Endothelial cell of umbilical vein (primary cell): ENCODE data around the gene DDX42. TPM values are rescaled to one million over a fixed set of nuclear protein-coding genes. Genes with fewer than 3 reads are reported as not detected.

ENCODE experiments used
- BruUV-seq: library from RNA; stranded (reverse); fragments of 400-500 nt; replicated peaks from 2 replicates; lab custom pipeline; 2021; lab: Mats Ljungman, UMichigan
- CTCF ChIA-PET: fragments of 300-600, 350-600 bp; sonication (Branson Sonifier 250); formaldehyde crosslinking; loops from one replicate; lab custom pipeline; 2021; ENCODE audit warnings: antibody characterized with exemption, inconsistent platforms; lab: Charles Lee
- POLR2A ChIA-PET: fragments of 300-600, 350-600 bp; sonication (Branson Sonifier 250); formaldehyde crosslinking; loops from one replicate; lab custom pipeline; 2021; ENCODE audit warnings: antibody characterized with exemption, inconsistent platforms; lab: Charles Lee
- DNase-seq: peaks from one replicate; pipeline ENCODE4 v3.0.0-alpha.2; 2011; ENCODE audit warnings: low read depth, low spot score
- FAIRE-seq: peaks from 2 replicates; lab custom pipeline; 2011; peaks lifted over from hg19 to GRCh38; lab: Jason Lieb, UNC
- H2AFZ ChIP-seq: 2 replicates; pipeline ENCODE4 v1.6.0; 2012; ENCODE audit warnings: low read depth, low read length, control low read depth, inconsistent platforms
- H3K27ac ChIP-seq: 2 replicates; pipeline ENCODE4 v1.5.1; 2011; ENCODE audit warnings: low read depth, mild to moderate bottlenecking, control low read depth, low read length, moderate library complexity; ENCODE audit not compliant: insufficient read depth
- H3K27me3 ChIP-seq, 2 experiments: 2 replicates each; pipeline versions ENCODE4 v1.6.0 to v1.6.1; 2011; ENCODE audit warnings: low read length in 2 of 2, mixed read lengths in 1 of 2; ENCODE audit not compliant: control insufficient read depth in 2 of 2, insufficient read depth in 2 of 2
- H3K36me3 ChIP-seq, 2 experiments: 2 replicates in 1 of 2; 3 replicates in 1 of 2; pipeline ENCODE4 v1.5.1; 2011; ENCODE audit warnings: low read length in 2 of 2, mild to moderate bottlenecking in 1 of 2, moderate library complexity in 1 of 2; ENCODE audit not compliant: control insufficient read depth in 2 of 2, insufficient read depth in 2 of 2; ENCODE audit errors: extremely low read depth in 1 of 2
- H3K4me1 ChIP-seq: 3 replicates; pipeline ENCODE4 v1.5.1; 2011; ENCODE audit warnings: mild to moderate bottlenecking, low read length; ENCODE audit not compliant: control insufficient read depth, insufficient read depth; ENCODE audit errors: extremely low read depth
- H3K4me2 ChIP-seq: 2 replicates; pipeline ENCODE4 v1.6.1; 2011; ENCODE audit warnings: low read length, control low read depth, mixed read lengths; ENCODE audit not compliant: insufficient read depth
- H3K4me3 ChIP-seq, 3 experiments: fragments of 200-600 bp in 1 of 3; sonication (generic), shearing (Covaris generic) in 1 of 3; replicated peaks in 1 of 3; 2 replicates each; pipeline ENCODE4 v1.5.1; 2011 to 2016; ENCODE audit warnings: control low read depth in 3 of 3, low read length in 3 of 3, mild to moderate bottlenecking in 2 of 3, inconsistent platforms in 1 of 3, low read depth in 1 of 3, moderate library complexity in 1 of 3; ENCODE audit not compliant: insufficient read depth in 1 of 3
- H3K79me2 ChIP-seq: 2 replicates; pipeline ENCODE4 v1.6.0; 2012; ENCODE audit warnings: low read length, inconsistent platforms; ENCODE audit not compliant: control insufficient read depth, insufficient read depth
- H3K9ac ChIP-seq: replicated peaks from 2 replicates; pipeline ENCODE3; 2011; ENCODE audit warnings: low read length, control low read depth; ENCODE audit not compliant: insufficient read depth; ENCODE audit errors: extremely low read depth
- H3K9me1 ChIP-seq: replicated peaks from 3 replicates; pipeline ENCODE4 v1.6.0; 2011; ENCODE audit warnings: mild to moderate bottlenecking, low read length; ENCODE audit not compliant: control insufficient read depth, insufficient read depth; ENCODE audit errors: extremely low read depth
- H3K9me3 ChIP-seq: replicated peaks from 2 replicates; pipeline ENCODE4 v1.5.1; 2012; ENCODE audit warnings: low read length, inconsistent platforms; ENCODE audit not compliant: control insufficient read depth, insufficient read depth
- H4K20me1 ChIP-seq: replicated peaks from 2 replicates; pipeline ENCODE3; 2011; ENCODE audit warnings: mild to moderate bottlenecking, low read length; ENCODE audit not compliant: control insufficient read depth, insufficient read depth; ENCODE audit errors: extremely low read depth
- CTCF ChIP-seq, 2 donors: IDR thresholded peaks; 1 replicate in 1 of 2; 2 replicates in 1 of 2; pipeline ENCODE4 v1.5.1; 2011; ENCODE audit warnings: low read length in 2 of 2, mild to moderate bottlenecking in 2 of 2, moderate library complexity in 2 of 2, control low read depth in 1 of 2, inconsistent platforms in 1 of 2, low read depth in 1 of 2; ENCODE audit not compliant: insufficient read depth in 1 of 2; ENCODE audit errors: extremely low read depth in 1 of 2
- EZH2 ChIP-seq: IDR thresholded peaks from 2 replicates; pipeline ENCODE4 v1.6.1; 2012; ENCODE audit warnings: borderline replicate concordance, low read depth, mild to moderate bottlenecking, moderate library complexity, low read length, inconsistent platforms; ENCODE audit not compliant: severe bottlenecking
- FOS ChIP-seq: IDR thresholded peaks from 2 replicates; pipeline ENCODE4 v1.6.1; 2011; ENCODE audit warnings: mild to moderate bottlenecking, low read length, moderate library complexity, borderline replicate concordance; ENCODE audit not compliant: insufficient read depth
- GATA2 ChIP-seq: IDR thresholded peaks from 2 replicates; pipeline ENCODE4 v1.7.0; 2011; ENCODE audit warnings: low read depth, mild to moderate bottlenecking, moderate library complexity, mixed read lengths, low read length; ENCODE audit not compliant: insufficient read length, insufficient read depth
- JUN ChIP-seq: IDR thresholded peaks from 2 replicates; pipeline ENCODE4 v1.6.1; 2011; ENCODE audit warnings: borderline replicate concordance, low read depth; ENCODE audit not compliant: insufficient read length, insufficient read depth
- MAX ChIP-seq: IDR thresholded peaks from 2 replicates; pipeline ENCODE4 v1.6.1; 2011; ENCODE audit not compliant: insufficient read depth, insufficient read length
- MYC ChIP-seq: IDR thresholded peaks from one replicate; pipeline ENCODE4 v1.6.1; 2011; ENCODE audit warnings: mild to moderate bottlenecking, low read depth, low read length
- POLR2A ChIP-seq: IDR thresholded peaks from 2 replicates; pipeline ENCODE4 v1.6.1; 2012; ENCODE audit warnings: low read depth, mild to moderate bottlenecking, control low read depth, low read length
- POLR2AphosphoS5 ChIP-seq: IDR thresholded peaks from 2 replicates; pipeline ENCODE4 v1.6.1; 2012; ENCODE audit warnings: low read depth, mild to moderate bottlenecking, control low read depth, low read length, moderate library complexity; ENCODE audit not compliant: insufficient read depth
- dilution Hi-C: fragments of 300-500 bp; cut with MboI; formaldehyde crosslinking; loops from one replicate; pipeline ENCODE4 v1.15.0; 2019; ENCODE audit warnings: low sequenced_read_pairs; ENCODE audit not compliant: extremely low pct_ligation_motif_present
- intact Hi-C: fragments of 100-400 bp; cut with micrococcal nuclease; formaldehyde crosslinking; loops from one replicate; pipeline ENCODE4 v1.10.0; 2022
- polyA plus RNA-seq, 4 experiments: library from polyadenylated mRNA; depleted of rRNA in 3 of 4; stranded (reverse) in 3 of 4; unstranded in 1 of 4; fragments of >200 nt; gene quantifications; 2 replicates each; pipeline versions ENCODE4 v1.2.1 to v1.2.3, GENCODE V29; 2011 to 2012; ENCODE audit warnings: missing spikeins in 1 of 4
- total RNA-seq: library from RNA; stranded (reverse); gene quantifications from 2 replicates; pipeline ENCODE4 v1.2.3, GENCODE V29; 2021

DDX42 gene
- total and polyA plus RNA-seq, 2 donors (not counting 3 experiments of a cell fraction or from before 2014, with no cell fraction given) = 48.1 to 124 TPM

- no TSS peak for BruUV-seq
- Histone ChIP-seq H3K27me3 (no peaks in the 10 kb centered on the region), H3K4me3 (no peak overlapping the region), H3K36me3 (peaks cover 29 to 58% of the 10 kb centered on the region in 2 experiments), H3K4me1 (peaks cover 12% of the 10 kb centered on the region), H3K4me2 (no peak overlapping the region), H2AFZ (no peak overlapping the region), H3K27ac (no peak overlapping the region), H4K20me1 (no peaks in the 10 kb centered on the region), H3K9me1 (no peaks in the 10 kb centered on the region), H3K79me2 (peaks cover 25% of the 10 kb centered on the region), H3K9ac (no peak overlapping the region), H3K9me3 (no peaks in the 10 kb centered on the region)
- FAIRE-seq (no peak), DNase-seq (no peak)
- ChIA-PET POLR2A (interaction anchor here (0.5 kb wide), 1 partner anchor 17 kb away, joined by 3 read pairs; no protein-coding TSS in a partner anchor), CTCF (interaction anchor here (1.0 to 1.6 kb wide), 2 partner anchors 17 to 29 kb away, joined by 3 to 6 read pairs; no protein-coding TSS in a partner anchor)
- TF ChIP-seq GATA2 (no peak), MYC (no peak), JUN (no peak), POLR2A (no peak), MAX (no peak), CTCF (IDR thresholded peaks at IDR 0.05; ENCODE audit: extremely low read depth in 1 of 2, insufficient read depth in 1 of 2, low read depth in 1 of 2, low read length in 2 of 2) (no peak), FOS (no peak), POLR2AphosphoS5 (no peak), EZH2 (no peak)
- dilution Hi-C loops = no loop called here
- intact Hi-C loops = no loop called here
These were observed 58.0 kb downstream of the DDX42 start for GRCh38 chr17:63832014-63832413.
